SJSA1 (cell line): ENCODE results near the gene NPB. TPM values are rescaled to one million over a fixed set of nuclear protein-coding genes. Genes with fewer than 3 reads are reported as not detected.

Experiments
- DNase-seq, 2 experiments: peaks; one replicate each; pipeline ENCODE4 v3.0.0-alpha.2; 2015 to 2020; ENCODE audit warnings: low spot score in 2 of 2, low read depth in 1 of 2
- H3K27ac ChIP-seq: fragments of 250-450 bp; sonication (Bioruptor Pico); 2 replicates; pipeline ENCODE4 v1.5.1; 2020; ENCODE audit warnings: mild to moderate bottlenecking, moderate library complexity
- H3K27me3 ChIP-seq: fragments of 250-450 bp; sonication (Bioruptor Pico); replicated peaks from 2 replicates; pipeline ENCODE4 v1.5.1; 2020; ENCODE audit warnings: mild to moderate bottlenecking, moderate library complexity
- H3K36me3 ChIP-seq: fragments of 250-450 bp; sonication (Bioruptor Pico); 2 replicates; pipeline ENCODE4 v1.5.1; 2020; ENCODE audit warnings: mild to moderate bottlenecking
- H3K4me1 ChIP-seq: fragments of 250-450 bp; sonication (Bioruptor Pico); replicated peaks from 2 replicates; pipeline ENCODE4 v1.6.1; 2021; ENCODE audit warnings: mild to moderate bottlenecking
- H3K4me3 ChIP-seq: fragments of 250-450 bp; sonication (Bioruptor Pico); 2 replicates; pipeline ENCODE4 v1.5.1; 2020; ENCODE audit warnings: mild to moderate bottlenecking
- H3K9me3 ChIP-seq: fragments of 250-450 bp; sonication (Bioruptor Pico); replicated peaks from 2 replicates; pipeline ENCODE4 v1.5.1; 2020; ENCODE audit warnings: mild to moderate bottlenecking
- total RNA-seq: library from RNA; depleted of rRNA; stranded (reverse); fragments of >200 nt; shearing (Covaris generic); gene quantifications from 2 replicates; pipeline ENCODE4 v1.2.3, GENCODE V29; 2014

NPB gene
- total RNA-seq, 1 experiment from 2014 or later: 0.84 TPM

DNA sequence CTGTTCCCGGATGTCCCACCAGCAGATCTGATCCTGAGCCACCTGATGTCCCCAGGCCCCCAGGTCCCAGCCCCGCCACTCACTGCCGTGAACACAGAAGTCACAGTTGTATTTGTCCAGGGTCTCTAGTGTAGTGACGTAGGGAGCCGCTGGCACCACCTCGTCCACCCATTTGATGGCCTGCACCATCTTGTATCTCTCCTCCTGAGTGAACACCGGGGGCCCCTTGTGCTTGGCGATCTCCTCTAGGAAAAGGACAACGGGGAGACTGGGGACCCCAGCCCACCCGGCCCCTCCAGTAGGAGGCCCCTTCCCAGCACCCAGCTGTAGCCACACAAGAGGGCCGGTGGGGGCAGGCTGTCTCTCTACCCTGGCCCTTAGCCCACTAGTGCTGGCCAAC lies 6.8 kb downstream of the NPB start:
- DNase-seq: no peak
- Histone ChIP-seq H3K36me3 (peaks cover 89% of the 10 kb centered on the region), H3K27ac (no peak overlapping the region), H3K4me3 (no peak overlapping the region), H3K4me1 (peaks cover 17% of the 10 kb centered on the region), H3K9me3 (peaks cover 2% of the 10 kb centered on the region; the same call in 1 of the 2 replicates), H3K27me3 (no peaks in the 10 kb centered on the region)

DNA sequence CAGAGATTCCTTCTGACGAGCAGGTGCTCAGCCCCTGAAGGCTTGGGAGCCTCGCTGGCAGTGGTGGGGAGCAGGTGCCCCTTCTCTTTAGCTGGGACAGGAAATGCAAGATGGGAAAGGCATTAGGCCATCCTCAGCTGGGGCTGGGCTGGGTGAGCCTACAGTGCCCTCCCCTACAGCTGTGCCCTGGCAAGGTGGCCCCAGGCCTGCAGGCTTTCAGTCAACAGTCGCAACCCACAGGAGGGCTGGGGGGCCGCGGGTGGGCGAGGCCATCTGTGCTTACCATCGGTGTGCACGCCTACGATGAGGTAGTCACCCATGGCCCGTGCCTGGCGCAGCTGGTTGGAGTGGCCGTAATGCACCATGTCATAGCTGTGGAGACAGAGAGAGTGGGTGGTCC lies 7.2 kb downstream of the NPB start:
- peaks cover 89% of the 10 kb centered on the region for H3K36me3 ChIP-seq
- no peak overlapping the region for H3K27ac ChIP-seq
- no peak overlapping the region for H3K4me3 ChIP-seq
- H3K27me3 ChIP-seq: no peaks in the 10 kb centered on the region
- peaks cover 17% of the 10 kb centered on the region for H3K4me1 ChIP-seq
- no peak for DNase-seq
- H3K9me3 ChIP-seq: peaks cover 2% of the 10 kb centered on the region; the same call in 1 of the 2 replicates

GRCh38 chr17:81909966-81910839 lies 8.2 kb downstream of the NPB start:
- Histone ChIP-seq H3K27me3 (no peaks in the 10 kb centered on the region), H3K4me1 (peaks cover 17% of the 10 kb centered on the region), H3K4me3 (peak overlapping the region; percentile 97), H3K27ac (no peak overlapping the region), H3K9me3 (peaks cover 2% of the 10 kb centered on the region; the same call in 1 of the 2 replicates), H3K36me3 (peaks cover 89% of the 10 kb centered on the region)
- no peak for DNase-seq

- H3K27ac ChIP-seq: no peak overlapping the region; the same call in 1 of the 2 replicates
- DNase-seq: peak in 1 of 2 experiments; percentile 44
These were observed 8.8 kb downstream of the NPB start for GRCh38 chr17:81910840-81911276.

DNA sequence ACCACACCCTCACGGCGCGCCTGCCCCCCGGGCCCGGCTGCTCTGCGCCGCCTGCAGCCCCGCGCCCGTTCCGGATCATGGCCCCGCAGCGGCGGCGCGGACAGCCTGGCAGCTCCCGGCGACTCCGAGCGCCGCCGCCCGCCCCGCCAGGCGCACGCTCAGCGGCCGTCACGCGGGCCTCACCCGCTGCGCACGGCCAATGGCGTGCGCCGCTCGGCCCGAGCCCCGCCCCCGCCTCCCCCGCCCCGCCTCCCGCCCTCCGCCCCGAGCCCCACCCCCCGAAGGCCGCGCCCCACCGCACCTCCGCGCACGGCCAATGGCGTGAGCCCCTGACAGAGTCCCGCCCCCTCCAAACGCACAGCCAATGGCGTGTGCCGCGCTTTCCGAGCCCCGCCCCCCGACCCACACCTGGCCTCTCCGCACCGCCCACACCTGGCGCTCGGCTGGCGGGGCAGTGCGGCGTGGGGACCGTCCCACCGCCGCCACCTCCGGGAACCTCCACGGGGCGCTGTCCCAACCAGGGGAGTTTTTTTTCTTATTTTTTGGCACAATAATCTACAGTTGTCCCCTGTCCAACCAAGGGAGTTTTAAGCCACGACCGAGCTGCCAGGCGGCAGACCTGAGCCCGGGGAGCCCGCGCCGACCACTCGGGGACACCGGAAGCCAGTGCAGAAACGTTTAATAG lies 9.4 kb downstream of the NPB start, which contains the start of gene PCYT2:
Gene PCYT2 (minus strand): TSS at position 123 of the 685 bp plus-strand sequence. CDS start 44 bp downstream, at position 79.
- H3K27ac ChIP-seq: no peak within 1 kb of the TSS; the same call in 1 of the 2 replicates
- peak; percentile 52 to 95 for DNase-seq
- no peaks in the 10 kb centered on the region for H3K27me3 ChIP-seq
- H3K4me1 ChIP-seq: peaks cover 17% of the 10 kb centered on the region
- H3K4me3 ChIP-seq: peak within 1 kb of the TSS; percentile 97
- H3K9me3 ChIP-seq: peaks cover 2% of the 10 kb centered on the region; the same call in 1 of the 2 replicates
- peaks cover 87% of the 10 kb centered on the region for H3K36me3 ChIP-seq

More at GRCh38 chr17:81910840-81911276, 8.8 kb downstream of the NPB start:
- Histone ChIP-seq H3K4me3 (peak overlapping the region; percentile 97), H3K36me3 (peaks cover 89% of the 10 kb centered on the region), H3K27me3 (no peaks in the 10 kb centered on the region), H3K9me3 (peaks cover 2% of the 10 kb centered on the region; the same call in 1 of the 2 replicates), H3K4me1 (peaks cover 17% of the 10 kb centered on the region)

DNA sequence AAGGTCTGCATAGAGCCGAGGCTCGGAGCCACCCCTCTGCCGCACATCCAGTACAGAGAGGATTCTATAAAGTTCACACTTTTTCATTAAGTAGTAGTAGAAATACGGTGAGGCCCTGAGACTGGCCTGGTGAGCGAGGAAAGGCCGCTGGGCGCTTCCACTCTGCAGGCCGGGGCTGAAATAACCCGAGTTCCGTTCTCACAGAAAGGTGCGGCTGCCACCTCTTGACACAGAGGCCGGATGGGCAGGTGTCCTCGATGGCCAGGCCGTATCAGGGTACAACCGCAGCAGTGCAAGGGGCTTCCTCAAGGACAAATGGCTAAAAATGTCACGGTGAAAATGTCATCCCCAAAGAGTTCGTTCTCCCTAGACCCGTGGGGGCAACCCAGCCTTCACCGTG lies 9.9 kb downstream of the NPB start:
- no peak for DNase-seq
- no peak overlapping the region for H3K27ac ChIP-seq
- no peak overlapping the region for H3K4me3 ChIP-seq
- peaks cover 83% of the 10 kb centered on the region for H3K36me3 ChIP-seq
- H3K4me1 ChIP-seq: peaks cover 23% of the 10 kb centered on the region
- H3K27me3 ChIP-seq: no peaks in the 10 kb centered on the region
- peaks cover 2% of the 10 kb centered on the region; the same call in 1 of the 2 replicates for H3K9me3 ChIP-seq

GRCh38 chr17:81912441-81913309 lies 10.6 kb downstream of the NPB start:
- H3K36me3 ChIP-seq: peaks cover 78% of the 10 kb centered on the region
- no peak overlapping the region for H3K27ac ChIP-seq
- H3K9me3 ChIP-seq: peaks cover 2% of the 10 kb centered on the region; the same call in 1 of the 2 replicates
- no peaks in the 10 kb centered on the region for H3K27me3 ChIP-seq
- H3K4me3 ChIP-seq: no peak overlapping the region
- peaks cover 26% of the 10 kb centered on the region for H3K4me1 ChIP-seq
- no peak for DNase-seq

DNA sequence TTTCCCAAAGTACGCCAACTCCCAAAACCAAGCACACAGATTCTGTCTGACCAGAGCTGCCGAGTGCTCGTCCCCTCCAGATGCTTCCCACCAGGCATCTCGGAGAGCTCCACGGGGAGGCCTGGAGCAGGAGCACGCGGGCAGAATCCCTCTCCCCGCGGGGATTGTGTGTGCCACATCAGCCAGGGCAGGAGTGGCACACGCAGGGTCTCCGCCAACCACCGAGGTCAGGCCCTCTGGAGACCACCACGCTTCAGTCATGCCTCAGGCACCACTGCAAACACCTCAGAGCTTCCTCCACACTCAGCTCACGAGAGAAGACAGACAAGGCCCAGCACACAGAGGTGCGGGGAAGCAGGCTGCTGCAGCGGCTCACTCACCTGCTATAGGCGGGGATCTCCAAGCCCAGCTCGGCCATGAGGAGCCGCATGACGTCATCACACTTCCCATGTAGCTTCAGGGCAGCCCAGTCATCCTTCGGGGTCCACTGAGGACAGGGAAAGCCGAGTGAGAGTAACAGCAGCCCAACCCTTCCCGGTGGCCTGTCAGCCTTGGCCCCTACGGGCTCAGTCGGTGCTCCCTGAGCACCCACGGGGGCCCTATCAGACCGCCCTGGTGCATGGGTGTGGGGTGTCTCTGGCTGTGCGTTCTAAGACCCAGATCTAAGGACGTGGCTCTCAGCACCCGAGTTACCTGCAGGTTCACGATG lies 11.5 kb downstream of the NPB start:
- Histone ChIP-seq H3K27ac (no peak overlapping the region), H3K27me3 (no peaks in the 10 kb centered on the region), H3K9me3 (peaks cover 2% of the 10 kb centered on the region; the same call in 1 of the 2 replicates), H3K4me3 (no peak overlapping the region), H3K4me1 (peaks cover 26% of the 10 kb centered on the region), H3K36me3 (peaks cover 72% of the 10 kb centered on the region)
- no peak for DNase-seq

GRCh38 chr17:81914103-81914850 lies 12.2 kb downstream of the NPB start:
- Histone ChIP-seq H3K4me1 (peaks cover 26% of the 10 kb centered on the region), H3K4me3 (no peak overlapping the region), H3K27ac (no peak overlapping the region), H3K36me3 (peaks cover 68% of the 10 kb centered on the region), H3K9me3 (peaks cover 2% of the 10 kb centered on the region; the same call in 1 of the 2 replicates), H3K27me3 (no peaks in the 10 kb centered on the region)
- DNase-seq: no peak

GRCh38 chr17:81915331-81915730 lies 13.3 kb downstream of the NPB start:
- H3K27ac ChIP-seq: no peak overlapping the region
- no peaks in the 10 kb centered on the region for H3K27me3 ChIP-seq
- peaks cover 76% of the 10 kb centered on the region for H3K36me3 ChIP-seq
- H3K9me3 ChIP-seq: peaks cover 2% of the 10 kb centered on the region; the same call in 1 of the 2 replicates
- no peak for DNase-seq
- peaks cover 21% of the 10 kb centered on the region for H3K4me1 ChIP-seq
- H3K4me3 ChIP-seq: no peak overlapping the region

- no peak for DNase-seq
These were observed 14.4 kb downstream of the NPB start for GRCh38 chr17:81916234-81917001.

More at GRCh38 chr17:81916234-81917001, 14.4 kb downstream of the NPB start:
- Histone ChIP-seq H3K9me3 (no peaks in the 10 kb centered on the region), H3K27ac (no peak overlapping the region), H3K36me3 (peaks cover 78% of the 10 kb centered on the region), H3K27me3 (no peaks in the 10 kb centered on the region), H3K4me3 (peak overlapping the region; percentile 97; the same call in 1 of the 2 replicates), H3K4me1 (peaks cover 13% of the 10 kb centered on the region)
